NCI-H524 (cell line): ENCODE results near the gene SNX3.
"Not testable (repeated sequence)": the region's sequence is repeated elsewhere in the genome, so short reads cannot be mapped to it uniquely, and the experiment has no call there.

ENCODE experiments used
- DNase-seq, 2 experiments: peaks; one replicate each; lab custom pipeline; 2025; lab: John Stamatoyannopoulos, UW

Gene SNX3

GRCh38 chr6:108260809-108261569 lies at the start of gene SNX3:
SNX3 (minus strand) TSS chr6:108261040; CDS start chr6:108260921, 119 bp downstream.
- DNase-seq, result peak; percentile 91 to 92

- no peak for DNase-seq
Observed at GRCh38 chr6:108309844-108310243, 49.0 kb upstream of the SNX3 start.

- not testable (repeated sequence) for DNase-seq
Observed at GRCh38 chr6:108308641-108309040, 47.8 kb upstream of the SNX3 start.

GRCh38 chr6:108304646-108305045 lies 43.8 kb upstream of the SNX3 start:
- DNase-seq, result no peak

GRCh38 chr6:108302386-108302785 lies 41.5 kb upstream of the SNX3 start:
- DNase-seq, result no peak

GRCh38 chr6:108295676-108296075 lies 34.8 kb upstream of the SNX3 start:
- no peak for DNase-seq

GRCh38 chr6:108294727-108295625 lies 34.1 kb upstream of the SNX3 start, which contains the start of gene AFG1L:
AFG1L (plus strand) TSS chr6:108295054; CDS start chr6:108295080, 26 bp downstream.
- peak; percentile 69 to 84 for DNase-seq

- DNase-seq, result no peak
Observed at GRCh38 chr6:108294297-108294726, 33.5 kb upstream of the SNX3 start.

- no peak for DNase-seq
Observed at GRCh38 chr6:108293527-108294296, 32.9 kb upstream of the SNX3 start.

GRCh38 chr6:108292561-108292960 lies 31.7 kb upstream of the SNX3 start:
- DNase-seq, result not testable (repeated sequence)

GRCh38 chr6:108291091-108291490 lies 30.3 kb upstream of the SNX3 start:
- DNase-seq, result no peak

- no peak for DNase-seq
Observed at GRCh38 chr6:108288742-108289141, 27.9 kb upstream of the SNX3 start.

- DNase-seq, result no peak
Observed at GRCh38 chr6:108287373-108287772, 26.5 kb upstream of the SNX3 start.

- DNase-seq, result no peak
Observed at GRCh38 chr6:108286366-108286765, 25.5 kb upstream of the SNX3 start.

- DNase-seq, result no peak
Observed at GRCh38 chr6:108285381-108285780, 24.5 kb upstream of the SNX3 start.

GRCh38 chr6:108277831-108278230 lies 17.0 kb upstream of the SNX3 start:
- DNase-seq, result no peak

GRCh38 chr6:108277295-108277694 lies 16.5 kb upstream of the SNX3 start:
- DNase-seq, result no peak

GRCh38 chr6:108275976-108276375 lies 15.1 kb upstream of the SNX3 start:
- DNase-seq, result no peak

GRCh38 chr6:108274546-108274945 lies 13.7 kb upstream of the SNX3 start:
- DNase-seq, result no peak

GRCh38 chr6:108269955-108270354 lies 9.1 kb upstream of the SNX3 start:
- not testable (repeated sequence) for DNase-seq

GRCh38 chr6:108268845-108269244 lies 8.0 kb upstream of the SNX3 start:
- DNase-seq, result no peak

- no peak for DNase-seq
Observed at GRCh38 chr6:108263371-108263770, 2.5 kb upstream of the SNX3 start.
